IMR-90 (cell line): ENCODE measurements around the gene KLRF2. TPM values are rescaled to one million over a fixed set of nuclear protein-coding genes. Genes with fewer than 3 reads are reported as not detected.

ENCODE experiments used
- ATAC-seq: fragments of 200-7000 bp; cut with Tn5 transposase; 2 replicates; pipeline ENCODE4 v1.9.1; 2020; ENCODE audit warnings: low read depth, mild to moderate bottlenecking, moderate library complexity
- BruUV-seq: library from RNA; stranded (reverse); fragments of 400-500 nt; replicated peaks from 2 replicates; lab custom pipeline; 2021; lab: Mats Ljungman, UMichigan
- CTCF ChIA-PET: fragments of 300-600 bp; formaldehyde crosslinking; extraction: SDS; loops from one replicate; lab custom pipeline; 2021; ENCODE audit warnings: antibody characterized with exemption; lab: Yijun Ruan, JAX
- POLR2A ChIA-PET: fragments of 300-600 bp; sonication (Branson Sonifier 250); formaldehyde crosslinking; loops from one replicate; lab custom pipeline; 2022; ENCODE audit warnings: antibody characterized with exemption; ENCODE audit not compliant: unreplicated experiment; lab: Charles Lee
- DNase-seq: peaks from one replicate; pipeline ENCODE4 v3.0.0; 2013
- H2AFZ ChIP-seq: replicated peaks from 2 replicates; pipeline ENCODE3; 2013; ENCODE audit warnings: low read length, mild to moderate bottlenecking; ENCODE audit not compliant: poor library complexity
- H2AK5ac ChIP-seq: 2 replicates; pipeline ENCODE4 v1.6.1; 2013; ENCODE audit warnings: low read depth, low read length, inconsistent platforms
- H2AK9ac ChIP-seq: replicated peaks from 2 replicates; pipeline ENCODE3; 2013; ENCODE audit warnings: mild to moderate bottlenecking, low read depth, low read length, moderate library complexity; ENCODE audit not compliant: poor library complexity
- H2BK120ac ChIP-seq: 2 replicates; pipeline ENCODE4 v1.6.1; 2013; ENCODE audit warnings: low read depth, low read length, inconsistent platforms
- H2BK15ac ChIP-seq: 3 replicates; pipeline ENCODE4 v1.6.1; 2013; ENCODE audit warnings: low read depth, low read length, inconsistent platforms
- H2BK20ac ChIP-seq: 2 replicates; pipeline ENCODE4 v1.6.1; 2013; ENCODE audit warnings: low read depth, mild to moderate bottlenecking, inconsistent platforms, low read length, moderate library complexity
- H2BK5ac ChIP-seq: 2 replicates; pipeline ENCODE4 v1.6.1; 2013; ENCODE audit warnings: mild to moderate bottlenecking, low read depth, low read length, inconsistent platforms; ENCODE audit not compliant: poor library complexity, severe bottlenecking
- H3K14ac ChIP-seq: replicated peaks from 2 replicates; pipeline ENCODE4 v1.6.1; 2013; ENCODE audit warnings: low read depth, low read length, inconsistent platforms
- H3K18ac ChIP-seq: 2 replicates; pipeline ENCODE4 v1.6.1; 2013; ENCODE audit warnings: low read depth, low read length, control low read depth
- H3K23ac ChIP-seq: 2 replicates; pipeline ENCODE4 v1.6.1; 2013; ENCODE audit warnings: low read depth, low read length, inconsistent platforms
- H3K27ac ChIP-seq: 2 replicates; pipeline ENCODE4 v1.5.1; 2013; ENCODE audit warnings: mild to moderate bottlenecking, control low read depth, low read length; ENCODE audit not compliant: insufficient read depth
- H3K27me3 ChIP-seq: 2 replicates; pipeline ENCODE4 v1.6.1; 2013; ENCODE audit warnings: low read length; ENCODE audit not compliant: control insufficient read depth, insufficient read depth
- H3K36me3 ChIP-seq: 2 replicates; pipeline ENCODE4 v1.6.1; 2013; ENCODE audit warnings: low read length, mixed read lengths; ENCODE audit not compliant: control insufficient read depth, insufficient read depth
- H3K4ac ChIP-seq: 2 replicates; pipeline ENCODE4 v1.6.1; 2013; ENCODE audit warnings: low read depth, low read length, inconsistent platforms
- H3K4me1 ChIP-seq: 2 replicates; pipeline ENCODE4 v1.6.1; 2013; ENCODE audit warnings: low read length, mixed read lengths; ENCODE audit not compliant: control insufficient read depth, insufficient read depth
- H3K4me2 ChIP-seq: 2 replicates; pipeline ENCODE4 v1.6.1; 2013; ENCODE audit warnings: low read depth, mild to moderate bottlenecking, control low read depth, low read length, moderate library complexity
- H3K4me3 ChIP-seq: 2 replicates; pipeline ENCODE4 v1.5.1; 2013; ENCODE audit warnings: low read depth, mild to moderate bottlenecking, control low read depth, low read length, moderate library complexity; ENCODE audit not compliant: insufficient read depth
- H3K56ac ChIP-seq: 2 replicates; pipeline ENCODE4 v1.6.1; 2013; ENCODE audit warnings: low read length, inconsistent platforms; ENCODE audit not compliant: insufficient read depth; ENCODE audit errors: extremely low read depth
- H3K79me1 ChIP-seq, 2 experiments: 2 replicates each; pipeline ENCODE4 v1.6.1; 2013; ENCODE audit warnings: low read length in 2 of 2, inconsistent platforms in 1 of 2, low read depth in 1 of 2
- H3K9ac ChIP-seq: 2 replicates; pipeline ENCODE4 v1.6.1; 2013; ENCODE audit warnings: low read depth, low read length, control low read depth
- H3K9me1 ChIP-seq: 2 replicates; pipeline ENCODE4 v1.6.1; 2013; ENCODE audit warnings: low read length, inconsistent platforms; ENCODE audit not compliant: insufficient read depth
- H3K9me3 ChIP-seq: 2 replicates; pipeline ENCODE4 v1.6.1; 2013; ENCODE audit warnings: low read length; ENCODE audit not compliant: control insufficient read depth, insufficient read depth
- H4K20me1 ChIP-seq: 2 replicates; pipeline ENCODE4 v1.6.1; 2013; ENCODE audit warnings: low read length, inconsistent platforms; ENCODE audit not compliant: insufficient read depth
- H4K5ac ChIP-seq: 2 replicates; pipeline ENCODE4 v1.6.1; 2013; ENCODE audit warnings: mild to moderate bottlenecking, low read depth, low read length, control low read depth
- H4K8ac ChIP-seq, 2 experiments: 2 replicates each; pipeline ENCODE4 v1.6.1; 2013; ENCODE audit warnings: low read depth in 2 of 2, low read length in 2 of 2, control low read depth in 1 of 2, inconsistent platforms in 1 of 2
- H4K91ac ChIP-seq: 2 replicates; pipeline ENCODE4 v1.6.1; 2013; ENCODE audit warnings: low read depth, low read length, inconsistent platforms; ENCODE audit not compliant: insufficient read depth
- CEBPB ChIP-seq: IDR thresholded peaks from 2 replicates; pipeline ENCODE4 v1.6.1; 2012; ENCODE audit warnings: low read depth, low read length, improper control_type of control experiment
- MXI1 ChIP-seq: IDR thresholded peaks from 2 replicates; pipeline ENCODE4 v1.6.1; 2012; ENCODE audit warnings: low read depth, mild to moderate bottlenecking, low read length, moderate library complexity, borderline replicate concordance
- WGBS, 2 experiments: methylation state at CpG; one replicate each; pipeline versions ENCODE4 v1.1.5 to v1.1.7; 2013; ENCODE audit warnings: missing lambda C conversion rate in 2 of 2; ENCODE audit not compliant: insufficient read length in 1 of 2; ENCODE audit errors: extremely low coverage in 2 of 2; 5-methylcytosine and 5-hydroxymethylcytosine counted together
- dilution Hi-C: fragments of 300-500 bp; cut with HindIII; formaldehyde crosslinking; loops from one replicate; pipeline ENCODE4 v1.14.3; 2018; ENCODE audit warnings: low sequenced_read_pairs; ENCODE audit not compliant: unreplicated experiment
- in situ Hi-C: fragments of 300-500 bp; cut with MboI; formaldehyde crosslinking; loops from 3 replicates; pipeline ENCODE4 v1.14.3; 2019; ENCODE audit warnings: low sequenced_read_pairs, inconsistent platforms, mixed read lengths
- intact Hi-C: fragments of 100-400 bp; cut with micrococcal nuclease; formaldehyde crosslinking; loops from 2 replicates; pipeline ENCODE4 v1.10.0; 2022
- polyA plus RNA-seq, 3 experiments: library from polyadenylated mRNA; depleted of rRNA; stranded (reverse); fragments of >200 nt; gene quantifications; 2 replicates each; pipeline ENCODE4 v1.2.3, GENCODE V29; 2012; ENCODE audit warnings: low replicate concordance in 1 of 3
- total RNA-seq: library from RNA; depleted of rRNA; stranded (reverse); fragments of >200 nt; gene quantifications from 2 replicates; pipeline ENCODE4 v1.2.3, GENCODE V29; 2012

Gene KLRF2
- total and polyA plus RNA-seq, 2 of the 4 experiments (the other 2 are of a cell fraction), result not detected

DNA sequence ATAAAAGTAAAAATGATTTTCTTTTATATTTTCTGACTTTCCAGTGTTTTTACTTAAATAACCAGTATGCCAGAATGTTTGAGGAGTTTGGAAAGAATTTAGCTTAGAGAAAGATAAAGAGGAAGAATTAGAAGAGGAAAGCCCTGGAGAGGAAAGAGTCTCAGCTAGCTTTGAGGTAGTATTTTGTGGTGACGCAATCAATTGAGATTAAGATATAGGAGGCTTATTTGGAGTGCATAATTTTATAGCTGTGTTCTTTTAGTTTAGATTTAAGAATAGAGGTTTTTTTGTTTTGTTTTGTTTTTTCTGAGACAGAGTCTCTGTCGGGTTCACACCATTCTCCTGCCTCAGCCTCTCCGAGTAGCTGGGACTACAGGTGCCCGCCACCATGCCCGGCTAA, 30.2 kb upstream of the KLRF2 start:
- POLR2A ChIA-PET, result no interaction called here
- H3K36me3 ChIP-seq, result no peaks in the 10 kb centered on the region

More for the DNA sequence above, 30.2 kb upstream of the KLRF2 start:
- no peak overlapping the region for H3K4ac ChIP-seq
- no peak overlapping the region for H3K27ac ChIP-seq
- H3K4me1 ChIP-seq, result no peaks in the 10 kb centered on the region
- H3K56ac ChIP-seq, result no peak overlapping the region
- H3K27me3 ChIP-seq, result no peaks in the 10 kb centered on the region; the same call in 1 of the 2 replicates
- no peak overlapping the region for H3K23ac ChIP-seq
- H2AK9ac ChIP-seq, result no peak overlapping the region
- no peak overlapping the region for H3K4me3 ChIP-seq
- in situ Hi-C loops (no loop called here), intact Hi-C loops (no loop called here), dilution Hi-C loops (no loop called here)
- H2BK20ac ChIP-seq, result no peak overlapping the region
- H2BK5ac ChIP-seq, result no peak overlapping the region
- ATAC-seq (no peak), DNase-seq (no peak)
- no peak overlapping the region for H2AK5ac ChIP-seq
- TF ChIP-seq MXI1 (no peak), CEBPB (peak; percentile 68)
- H4K5ac ChIP-seq, result no peak overlapping the region
- BruUV-seq, result no TSS peak
- no peak overlapping the region for H2BK15ac ChIP-seq
- H2AFZ ChIP-seq, result no peak overlapping the region
- H3K18ac ChIP-seq, result no peak overlapping the region
- no peaks in the 10 kb centered on the region for H3K9me3 ChIP-seq
- no peak overlapping the region for H2BK120ac ChIP-seq
- no peaks in the 10 kb centered on the region for H4K20me1 ChIP-seq
- CTCF ChIA-PET, result interaction anchor here (0.6 kb wide), 2 partner anchors 37 to 41 kb away, joined by 3 to 4 read pairs; no protein-coding TSS in a partner anchor
- 100% methylated on average over 1 of the region's 5 CpGs; no CpG with 5 or more reads in 1 of the 2 experiments for WGBS, 2 experiments
- H3K9ac ChIP-seq, result no peak overlapping the region
- no peaks in the 10 kb centered on the region for H3K79me1 ChIP-seq
- no peak overlapping the region for H4K91ac ChIP-seq
- no peak overlapping the region for H4K8ac ChIP-seq
- H3K14ac ChIP-seq, result no peak overlapping the region
- no peaks in the 10 kb centered on the region for H3K9me1 ChIP-seq
- no peak overlapping the region for H3K4me2 ChIP-seq
